HL-60 (cell line): ENCODE data around the gene GAK.

Experiments
- DNase-seq, 2 experiments: peaks; one replicate each; pipeline ENCODE4 v3.0.0-alpha.2; 2010 to 2020; ENCODE audit warnings: low read depth in 1 of 2, low spot score in 1 of 2
- H3K27ac ChIP-seq: fragments of 250-450 bp; sonication (Bioruptor Pico); replicated peaks from 2 replicates; pipeline ENCODE4 v1.5.1; 2020; ENCODE audit warnings: mild to moderate bottlenecking, moderate library complexity
- H3K27me3 ChIP-seq: fragments of 250-450 bp; sonication (Bioruptor Pico); 2 replicates; pipeline ENCODE4 v1.5.1; 2021; ENCODE audit warnings: mild to moderate bottlenecking, moderate library complexity; ENCODE audit not compliant: insufficient read depth, poor library complexity, severe bottlenecking
- H3K4me3 ChIP-seq: replicated peaks from 2 replicates; pipeline ENCODE4 v1.5.1; 2011; ENCODE audit warnings: mild to moderate bottlenecking, control low read depth, low read length; ENCODE audit not compliant: insufficient read depth
- CTCF ChIP-seq: IDR thresholded peaks from one replicate; pipeline ENCODE4 v1.5.1; 2011; ENCODE audit warnings: low read length, control low read depth, inconsistent platforms; ENCODE audit not compliant: insufficient read depth
- GABPA ChIP-seq: IDR thresholded peaks from 2 replicates; pipeline ENCODE4 v1.6.1; 2012; ENCODE audit warnings: low read depth
- POLR2AphosphoS5 ChIP-seq: IDR thresholded peaks from 2 replicates; pipeline ENCODE4 v1.6.1; 2012; ENCODE audit warnings: low read depth
- SPI1 ChIP-seq: IDR thresholded peaks from 2 replicates; pipeline ENCODE4 v1.6.1; 2012; ENCODE audit warnings: low read depth, mild to moderate bottlenecking, borderline replicate concordance
- TF ChIP-seq, protein P1 (sequence below): IDR thresholded peaks from 2 replicates; pipeline ENCODE4 v1.6.1; 2012; ENCODE audit warnings: low read depth; ENCODE audit not compliant: insufficient replicate concordance

Gene GAK

DNA sequence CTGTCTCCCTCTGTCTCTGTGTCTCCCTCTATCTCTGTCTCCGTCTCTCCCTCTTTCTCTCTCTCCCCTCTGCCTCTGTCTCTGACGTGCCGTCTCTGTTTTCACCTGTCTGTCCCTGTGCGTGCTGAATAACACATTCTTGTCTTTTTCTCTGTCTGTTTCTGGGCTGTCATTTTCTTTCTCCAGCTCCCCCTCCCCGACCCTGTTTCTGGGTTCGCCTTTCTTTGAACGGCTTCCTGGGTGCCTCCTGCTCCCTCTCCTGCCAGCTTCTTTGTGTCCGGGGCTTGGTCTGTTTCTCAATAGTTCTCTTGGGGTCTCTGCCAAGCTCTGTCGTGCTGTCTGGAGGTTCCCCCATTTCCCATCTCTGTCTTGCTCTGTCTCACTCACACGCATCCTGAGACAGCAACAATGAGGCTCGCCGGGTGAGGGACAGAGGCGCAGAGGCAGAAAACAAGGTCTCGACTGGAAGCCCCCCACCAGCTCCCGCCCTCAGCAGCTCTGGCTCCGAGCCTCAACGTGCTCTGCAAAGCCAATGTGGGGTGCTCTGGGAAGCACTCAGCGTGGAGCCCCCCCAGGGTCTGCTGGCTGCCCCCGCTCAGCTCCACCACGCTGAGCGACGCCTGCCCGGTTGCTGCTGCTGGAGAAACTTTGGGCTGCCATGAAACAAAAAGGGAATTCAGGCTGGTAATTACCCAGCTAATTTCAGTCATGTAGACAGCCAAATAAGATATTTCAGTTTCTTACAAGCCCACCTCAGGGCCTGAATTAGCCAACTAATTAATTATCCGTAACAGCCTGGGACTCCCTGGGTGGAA is 109.5 kb downstream of the GAK start:
- TF ChIP-seq POLR2AphosphoS5 (no peak), CTCF (no peak)
- Histone ChIP-seq H3K27ac (no peak overlapping the region), H3K4me3 (no peak overlapping the region), H3K27me3 (peaks cover 30% of the 10 kb centered on the region)
- no peak for DNase-seq

DNA sequence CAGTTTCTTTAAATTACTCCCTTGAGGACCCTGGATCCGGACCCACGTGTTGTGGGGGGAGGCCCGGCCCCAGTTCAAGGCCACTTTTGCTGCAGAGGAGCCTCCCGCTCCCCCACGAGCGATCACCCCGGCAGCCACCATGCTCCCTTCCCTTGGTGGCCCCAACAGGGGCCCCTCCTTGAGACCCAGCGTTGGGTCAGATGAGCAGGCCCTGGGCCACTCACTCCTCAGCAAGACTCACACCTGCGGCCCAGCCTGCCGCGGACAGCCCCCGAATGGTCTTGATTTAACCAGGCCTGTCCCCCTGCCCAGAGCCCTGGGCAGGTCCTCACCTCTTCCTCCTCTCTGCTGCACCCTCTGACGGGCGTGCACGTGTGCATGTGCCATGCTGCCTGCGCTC is 110.5 kb downstream of the GAK start:
- DNase-seq: no peak
- TF ChIP-seq, protein P1, sequence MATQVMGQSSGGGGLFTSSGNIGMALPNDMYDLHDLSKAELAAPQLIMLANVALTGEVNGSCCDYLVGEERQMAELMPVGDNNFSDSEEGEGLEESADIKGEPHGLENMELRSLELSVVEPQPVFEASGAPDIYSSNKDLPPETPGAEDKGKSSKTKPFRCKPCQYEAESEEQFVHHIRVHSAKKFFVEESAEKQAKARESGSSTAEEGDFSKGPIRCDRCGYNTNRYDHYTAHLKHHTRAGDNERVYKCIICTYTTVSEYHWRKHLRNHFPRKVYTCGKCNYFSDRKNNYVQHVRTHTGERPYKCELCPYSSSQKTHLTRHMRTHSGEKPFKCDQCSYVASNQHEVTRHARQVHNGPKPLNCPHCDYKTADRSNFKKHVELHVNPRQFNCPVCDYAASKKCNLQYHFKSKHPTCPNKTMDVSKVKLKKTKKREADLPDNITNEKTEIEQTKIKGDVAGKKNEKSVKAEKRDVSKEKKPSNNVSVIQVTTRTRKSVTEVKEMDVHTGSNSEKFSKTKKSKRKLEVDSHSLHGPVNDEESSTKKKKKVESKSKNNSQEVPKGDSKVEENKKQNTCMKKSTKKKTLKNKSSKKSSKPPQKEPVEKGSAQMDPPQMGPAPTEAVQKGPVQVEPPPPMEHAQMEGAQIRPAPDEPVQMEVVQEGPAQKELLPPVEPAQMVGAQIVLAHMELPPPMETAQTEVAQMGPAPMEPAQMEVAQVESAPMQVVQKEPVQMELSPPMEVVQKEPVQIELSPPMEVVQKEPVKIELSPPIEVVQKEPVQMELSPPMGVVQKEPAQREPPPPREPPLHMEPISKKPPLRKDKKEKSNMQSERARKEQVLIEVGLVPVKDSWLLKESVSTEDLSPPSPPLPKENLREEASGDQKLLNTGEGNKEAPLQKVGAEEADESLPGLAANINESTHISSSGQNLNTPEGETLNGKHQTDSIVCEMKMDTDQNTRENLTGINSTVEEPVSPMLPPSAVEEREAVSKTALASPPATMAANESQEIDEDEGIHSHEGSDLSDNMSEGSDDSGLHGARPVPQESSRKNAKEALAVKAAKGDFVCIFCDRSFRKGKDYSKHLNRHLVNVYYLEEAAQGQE: no peak
- no peak for TF ChIP-seq GABPA
- TF ChIP-seq CTCF: no peak
- no peak for TF ChIP-seq SPI1
- TF ChIP-seq POLR2AphosphoS5: no peak
- Histone ChIP-seq H3K27me3 (peaks cover 25% of the 10 kb centered on the region), H3K4me3 (no peak overlapping the region), H3K27ac (no peak overlapping the region)

GRCh38 chr4:821181-821591 is 110.9 kb downstream of the GAK start:
- no peak for DNase-seq
- no peak overlapping the region for H3K27ac ChIP-seq
- H3K27me3 ChIP-seq: peaks cover 25% of the 10 kb centered on the region
- H3K4me3 ChIP-seq: no peak overlapping the region
- TF ChIP-seq GABPA (no peak), SPI1 (no peak), CTCF (no peak), POLR2AphosphoS5 (no peak)
- TF ChIP-seq, protein P1: no peak
